Measurements from ENCODE around the gene CCDC88C.

- TF ChIP-seq CTCF (IDR thresholded peaks at IDR 0.05) (no peak), EZH2phosphoT487 (IDR thresholded peaks at IDR 0.05) (no peak), EZH2 (IDR thresholded peaks at IDR 0.05) (no peak)
Observed at GRCh38 chr14:91388551-91388975, 29.1 kb downstream of the CCDC88C start.
